Measurements from ENCODE around the gene SRC.

GRCh38 chr20:37394543-37395409 lies 48.8 kb downstream of the SRC start:
- TF ChIP-seq CTCF (IDR thresholded peaks at IDR 0.05; ENCODE audit: insufficient read depth, low read length, poor library complexity, severe bottlenecking) (no peak), EZH2phosphoT487 (conservative IDR thresholded peaks at IDR 0.05; ENCODE audit: low read length) (no peak)

All from SU-DHL-6 (cell line).